GM19463 (cell line): ENCODE results near the gene KLHL17.

Source experiments
- ATAC-seq: cut with Tn5 transposase; IDR thresholded peaks from one replicate; pipeline ENCODE4 v1.9.1; 2021; ENCODE audit warnings: mild to moderate bottlenecking, moderate library complexity; ENCODE audit not compliant: unreplicated experiment

Gene KLHL17

GRCh38 chr1:1013922-1014648, 53.7 kb downstream of the KLHL17 start:
- ATAC-seq, result no peak

DNA sequence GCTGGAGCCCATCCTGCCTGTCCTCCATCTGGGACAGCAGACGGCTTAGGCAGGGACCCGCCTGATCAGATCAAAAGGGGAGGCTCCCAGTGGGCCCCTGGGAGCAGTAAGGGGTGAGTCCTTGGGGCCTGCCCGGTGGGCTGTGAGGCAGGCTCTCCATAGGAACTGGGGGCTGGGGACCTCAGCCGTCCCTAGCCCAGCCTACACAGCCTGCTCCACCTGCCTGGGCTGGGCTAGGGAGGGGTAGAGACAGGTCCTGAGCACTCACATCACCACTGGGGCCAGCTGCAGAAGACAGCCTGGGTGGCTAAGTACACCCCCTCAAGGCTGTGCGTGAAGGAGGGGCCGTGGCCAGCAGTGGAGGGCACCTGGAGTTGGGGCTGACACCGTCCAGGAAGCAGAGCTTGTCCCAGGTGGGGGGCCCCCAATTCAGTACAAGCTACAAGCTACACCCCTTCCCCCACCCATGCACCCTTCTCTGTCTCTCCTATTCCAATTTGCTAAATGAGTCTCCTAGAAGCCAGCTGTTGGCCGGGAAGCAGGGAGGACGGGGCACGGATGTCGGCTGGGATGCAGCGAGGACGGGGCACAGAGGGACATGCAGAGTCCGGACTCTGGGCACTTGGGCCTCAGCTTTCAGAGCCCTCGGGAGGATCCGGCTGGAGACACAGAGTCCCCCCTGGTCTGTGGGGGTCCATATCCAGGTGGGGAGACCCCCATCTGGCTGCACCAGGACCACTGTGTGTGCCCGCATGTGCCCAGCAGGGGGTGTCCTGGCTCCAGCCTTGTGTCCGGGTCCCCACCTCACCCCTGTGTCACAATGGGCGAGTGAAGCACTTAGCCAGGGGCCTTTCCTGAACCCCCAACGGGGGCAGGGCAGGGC, 54.7 kb downstream of the KLHL17 start:
- no peak for ATAC-seq
